HepG2 (cell line): ENCODE data around the gene DPT. TPM values are rescaled to one million over a fixed set of nuclear protein-coding genes. Genes with fewer than 3 reads are reported as not detected.

Experiments used
- ADNP ChIP-seq: sonication (generic); formaldehyde crosslinking; IDR thresholded peaks from 2 replicates; pipeline ENCODE4 v1.4.0; 2020; ENCODE audit warnings: missing genetic modification reagents
- GATA4 ChIP-seq: sonication (generic); IDR thresholded peaks from 2 replicates; pipeline ENCODE4 v1.6.1; 2016; ENCODE audit warnings: antibody characterized with exemption, low read depth, borderline replicate concordance
- HOXA3 ChIP-seq: sonication (generic); formaldehyde crosslinking; IDR thresholded peaks from 2 replicates; pipeline ENCODE4 v1.5.0; 2020; ENCODE audit warnings: missing genetic modification reagents
- KDM3A ChIP-seq: IDR thresholded peaks from 2 replicates; pipeline ENCODE4 v1.6.1; 2018; ENCODE audit warnings: low read depth, missing compliant biosample characterization
- MYPOP ChIP-seq: sonication (generic); formaldehyde crosslinking; IDR thresholded peaks from 2 replicates; pipeline ENCODE4 v1.8.1; 2023; ENCODE audit warnings: mild to moderate bottlenecking, moderate library complexity, missing genetic modification reagents
- NCOA2 ChIP-seq: sonication (generic); formaldehyde crosslinking; IDR thresholded peaks from 2 replicates; pipeline ENCODE4 v1.8.0; 2022; ENCODE audit warnings: inconsistent platforms
- NFRKB ChIP-seq: fragments of 450-650 bp; IDR thresholded peaks from 2 replicates; pipeline ENCODE4 v1.6.1; 2017
- PAX8 ChIP-seq: sonication (generic); formaldehyde crosslinking; IDR thresholded peaks from 2 replicates; pipeline ENCODE4 v1.8.0; 2022; ENCODE audit warnings: mild to moderate bottlenecking, missing genetic modification reagents, borderline replicate concordance
- RCOR2 ChIP-seq: IDR thresholded peaks from 2 replicates; pipeline ENCODE4 v1.6.1; 2016; ENCODE audit warnings: missing biosample characterization, missing genetic modification reagents
- RFX5 ChIP-seq: IDR thresholded peaks from 2 replicates; pipeline ENCODE4 v1.6.1; 2011; ENCODE audit warnings: low read depth, low read length, improper control_type of control experiment
- SOX6 ChIP-seq, 2 experiments: fragments of 450-650 bp in 1 of 2; sonication (generic) in 1 of 2; formaldehyde crosslinking in 1 of 2; IDR thresholded peaks; 2 replicates each; pipeline versions ENCODE4 v1.4.0 to v1.6.1; 2017 to 2020; ENCODE audit warnings: antibody characterized with exemption in 1 of 2, mild to moderate bottlenecking in 1 of 2, missing genetic modification reagents in 1 of 2
- SPEN ChIP-seq: sonication (generic); formaldehyde crosslinking; IDR thresholded peaks from 2 replicates; pipeline ENCODE4 v1.5.1; 2020; ENCODE audit warnings: low read depth, mild to moderate bottlenecking, missing genetic modification reagents
- ZC3H13 ChIP-seq: sonication (generic); formaldehyde crosslinking; IDR thresholded peaks from 2 replicates; pipeline ENCODE4 v1.8.1; 2023; ENCODE audit warnings: mild to moderate bottlenecking, missing genetic modification reagents, moderate library complexity
- ZNF570 ChIP-seq: sonication (generic); formaldehyde crosslinking; IDR thresholded peaks from 2 replicates; pipeline ENCODE4 v1.4.0; 2020; ENCODE audit warnings: mild to moderate bottlenecking, missing genetic modification reagents, borderline replicate concordance
- ZNF577 ChIP-seq: sonication (generic); formaldehyde crosslinking; IDR thresholded peaks from 2 replicates; pipeline ENCODE4 v1.4.0; 2020; ENCODE audit warnings: mild to moderate bottlenecking, low read depth, missing genetic modification reagents, borderline replicate concordance
- ZNF790 ChIP-seq: sonication (generic); formaldehyde crosslinking; IDR thresholded peaks from 2 replicates; pipeline ENCODE4 v1.8.0; 2022; ENCODE audit warnings: missing genetic modification reagents, mild to moderate bottlenecking, borderline replicate concordance
- polyA plus RNA-seq, 8 experiments: library from polyadenylated mRNA; depleted of rRNA in 3 of 8; stranded (reverse) in 7 of 8; unstranded in 1 of 8; fragments of >200 nt; fragmentation: Illumina TruSeq in 4 of 8; extraction: Trizol in 4 of 8; gene quantifications; 2 replicates each; pipeline versions ENCODE4 v1.2.1 to v1.2.3, GENCODE V29; 2011 to 2016; ENCODE audit warnings: low read depth in 4 of 8, missing spikeins in 1 of 8, mixed read lengths in 1 of 8; ENCODE audit not compliant: insufficient read depth in 1 of 8
- total RNA-seq, 5 experiments: library from RNA; depleted of rRNA; stranded (reverse); fragments of >200 nt; fragmentation: Illumina TruSeq; extraction: Trizol; gene quantifications; 2 replicates each; pipeline ENCODE4 v1.2.3, GENCODE V29; 2016; ENCODE audit warnings: low read depth in 1 of 5
- TF ChIP-seq, protein P1 (sequence below): IDR thresholded peaks from 2 replicates; pipeline ENCODE4 v1.6.1; 2016; ENCODE audit warnings: low read depth
- TF ChIP-seq, protein P2 (sequence below): sonication (generic); formaldehyde crosslinking; conservative IDR thresholded peaks from 2 replicates; pipeline ENCODE4 v1.4.0; 2020; ENCODE audit warnings: mild to moderate bottlenecking, missing genetic modification reagents, moderate library complexity
- TF ChIP-seq, protein P3 (sequence below), 2 experiments: fragments of 450-650 bp in 1 of 2; sonication (generic) in 1 of 2; formaldehyde crosslinking; IDR thresholded peaks; 2 replicates each; pipeline versions ENCODE4 v1.5.0 to v1.8.0; 2020 to 2022; ENCODE audit warnings: mild to moderate bottlenecking in 1 of 2, missing genetic modification reagents in 1 of 2
- TF ChIP-seq, protein P4 (sequence below): IDR thresholded peaks from 2 replicates; pipeline ENCODE4 v1.4.0; 2020; ENCODE audit warnings: mild to moderate bottlenecking, missing genetic modification reagents

DPT gene
- total and polyA plus RNA-seq, 2 of the 13 experiments (the other 11 are each of a cell fraction or from before 2014, with no cell fraction given), result 0.04 TPM; not detected in 1

DNA sequence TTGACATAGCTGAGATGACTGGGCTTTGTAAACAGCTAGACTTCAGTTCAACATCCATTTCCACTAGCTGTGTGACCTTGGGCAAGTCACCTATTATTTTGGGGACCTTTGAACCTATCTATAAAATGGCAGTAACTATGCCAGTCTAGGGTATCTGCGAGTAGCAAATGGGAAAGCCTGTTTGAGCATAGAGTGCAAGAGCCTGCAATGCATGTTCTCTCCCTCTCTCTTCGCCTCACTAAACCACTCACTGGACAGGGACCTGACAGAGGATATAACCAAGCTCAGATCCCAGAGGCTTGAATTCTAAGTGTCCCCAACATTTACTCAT is 39.7 kb downstream of the DPT start (continued):
- TF ChIP-seq SPEN (CRISPR knock-in tag) (no peak), KDM3A (CRISPR knock-in tag) (0 out of 2 replicates have a peak, but pooled peaks have one; percentile 31), SOX6 (IDR thresholded peaks at IDR 0.05) (no peak), SOX6 (CRISPR knock-in tag; IDR thresholded peaks at IDR 0.05) (peak; percentile 65), GATA4 (peak; percentile 56; the same call in 1 of the 2 replicates), ZNF790 (CRISPR knock-in tag) (no peak), HOXA3 (CRISPR knock-in tag) (peak; percentile 55), ZC3H13 (CRISPR knock-in tag) (0 out of 2 replicates have a peak, but pooled peaks have one; percentile 22), RFX5 (no peak), NFRKB (no peak), MYPOP (CRISPR knock-in tag) (no peak), ZNF577 (no peak), PAX8 (CRISPR knock-in tag) (no peak), ADNP (CRISPR knock-in tag) (0 out of 2 replicates have a peak, but pooled peaks have one; percentile 35), NCOA2 (CRISPR knock-in tag) (peak; percentile 89), ZNF570 (CRISPR knock-in tag) (no peak), RCOR2 (CRISPR knock-in tag) (peak; percentile 76; the same call in 1 of the 2 replicates)
- TF ChIP-seq, protein P1, sequence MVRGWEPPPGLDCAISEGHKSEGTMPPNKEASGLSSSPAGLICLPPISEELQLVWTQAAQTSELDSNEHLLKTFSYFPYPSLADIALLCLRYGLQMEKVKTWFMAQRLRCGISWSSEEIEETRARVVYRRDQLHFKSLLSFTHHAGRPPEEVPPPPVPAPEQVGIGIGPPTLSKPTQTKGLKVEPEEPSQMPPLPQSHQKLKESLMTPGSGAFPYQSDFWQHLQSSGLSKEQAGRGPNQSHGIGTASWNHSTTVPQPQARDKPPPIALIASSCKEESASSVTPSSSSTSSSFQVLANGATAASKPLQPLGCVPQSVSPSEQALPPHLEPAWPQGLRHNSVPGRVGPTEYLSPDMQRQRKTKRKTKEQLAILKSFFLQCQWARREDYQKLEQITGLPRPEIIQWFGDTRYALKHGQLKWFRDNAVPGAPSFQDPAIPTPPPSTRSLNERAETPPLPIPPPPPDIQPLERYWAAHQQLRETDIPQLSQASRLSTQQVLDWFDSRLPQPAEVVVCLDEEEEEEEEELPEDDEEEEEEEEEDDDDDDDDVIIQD (CRISPR knock-in tag), result peak; percentile 68; the same call in 1 of the 2 replicates
- TF ChIP-seq, protein P2, sequence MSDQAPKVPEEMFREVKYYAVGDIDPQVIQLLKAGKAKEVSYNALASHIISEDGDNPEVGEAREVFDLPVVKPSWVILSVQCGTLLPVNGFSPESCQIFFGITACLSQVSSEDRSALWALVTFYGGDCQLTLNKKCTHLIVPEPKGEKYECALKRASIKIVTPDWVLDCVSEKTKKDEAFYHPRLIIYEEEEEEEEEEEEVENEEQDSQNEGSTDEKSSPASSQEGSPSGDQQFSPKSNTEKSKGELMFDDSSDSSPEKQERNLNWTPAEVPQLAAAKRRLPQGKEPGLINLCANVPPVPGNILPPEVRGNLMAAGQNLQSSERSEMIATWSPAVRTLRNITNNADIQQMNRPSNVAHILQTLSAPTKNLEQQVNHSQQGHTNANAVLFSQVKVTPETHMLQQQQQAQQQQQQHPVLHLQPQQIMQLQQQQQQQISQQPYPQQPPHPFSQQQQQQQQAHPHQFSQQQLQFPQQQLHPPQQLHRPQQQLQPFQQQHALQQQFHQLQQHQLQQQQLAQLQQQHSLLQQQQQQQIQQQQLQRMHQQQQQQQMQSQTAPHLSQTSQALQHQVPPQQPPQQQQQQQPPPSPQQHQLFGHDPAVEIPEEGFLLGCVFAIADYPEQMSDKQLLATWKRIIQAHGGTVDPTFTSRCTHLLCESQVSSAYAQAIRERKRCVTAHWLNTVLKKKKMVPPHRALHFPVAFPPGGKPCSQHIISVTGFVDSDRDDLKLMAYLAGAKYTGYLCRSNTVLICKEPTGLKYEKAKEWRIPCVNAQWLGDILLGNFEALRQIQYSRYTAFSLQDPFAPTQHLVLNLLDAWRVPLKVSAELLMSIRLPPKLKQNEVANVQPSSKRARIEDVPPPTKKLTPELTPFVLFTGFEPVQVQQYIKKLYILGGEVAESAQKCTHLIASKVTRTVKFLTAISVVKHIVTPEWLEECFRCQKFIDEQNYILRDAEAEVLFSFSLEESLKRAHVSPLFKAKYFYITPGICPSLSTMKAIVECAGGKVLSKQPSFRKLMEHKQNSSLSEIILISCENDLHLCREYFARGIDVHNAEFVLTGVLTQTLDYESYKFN (CRISPR knock-in tag), result peak; percentile 92
- TF ChIP-seq, protein P3, sequence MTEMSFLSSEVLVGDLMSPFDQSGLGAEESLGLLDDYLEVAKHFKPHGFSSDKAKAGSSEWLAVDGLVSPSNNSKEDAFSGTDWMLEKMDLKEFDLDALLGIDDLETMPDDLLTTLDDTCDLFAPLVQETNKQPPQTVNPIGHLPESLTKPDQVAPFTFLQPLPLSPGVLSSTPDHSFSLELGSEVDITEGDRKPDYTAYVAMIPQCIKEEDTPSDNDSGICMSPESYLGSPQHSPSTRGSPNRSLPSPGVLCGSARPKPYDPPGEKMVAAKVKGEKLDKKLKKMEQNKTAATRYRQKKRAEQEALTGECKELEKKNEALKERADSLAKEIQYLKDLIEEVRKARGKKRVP (CRISPR knock-in tag; IDR thresholded peaks at IDR 0.05), result peak in 1 of 2 experiments; percentile 45; a peak in 1 of 4 replicates
- TF ChIP-seq, protein P4, sequence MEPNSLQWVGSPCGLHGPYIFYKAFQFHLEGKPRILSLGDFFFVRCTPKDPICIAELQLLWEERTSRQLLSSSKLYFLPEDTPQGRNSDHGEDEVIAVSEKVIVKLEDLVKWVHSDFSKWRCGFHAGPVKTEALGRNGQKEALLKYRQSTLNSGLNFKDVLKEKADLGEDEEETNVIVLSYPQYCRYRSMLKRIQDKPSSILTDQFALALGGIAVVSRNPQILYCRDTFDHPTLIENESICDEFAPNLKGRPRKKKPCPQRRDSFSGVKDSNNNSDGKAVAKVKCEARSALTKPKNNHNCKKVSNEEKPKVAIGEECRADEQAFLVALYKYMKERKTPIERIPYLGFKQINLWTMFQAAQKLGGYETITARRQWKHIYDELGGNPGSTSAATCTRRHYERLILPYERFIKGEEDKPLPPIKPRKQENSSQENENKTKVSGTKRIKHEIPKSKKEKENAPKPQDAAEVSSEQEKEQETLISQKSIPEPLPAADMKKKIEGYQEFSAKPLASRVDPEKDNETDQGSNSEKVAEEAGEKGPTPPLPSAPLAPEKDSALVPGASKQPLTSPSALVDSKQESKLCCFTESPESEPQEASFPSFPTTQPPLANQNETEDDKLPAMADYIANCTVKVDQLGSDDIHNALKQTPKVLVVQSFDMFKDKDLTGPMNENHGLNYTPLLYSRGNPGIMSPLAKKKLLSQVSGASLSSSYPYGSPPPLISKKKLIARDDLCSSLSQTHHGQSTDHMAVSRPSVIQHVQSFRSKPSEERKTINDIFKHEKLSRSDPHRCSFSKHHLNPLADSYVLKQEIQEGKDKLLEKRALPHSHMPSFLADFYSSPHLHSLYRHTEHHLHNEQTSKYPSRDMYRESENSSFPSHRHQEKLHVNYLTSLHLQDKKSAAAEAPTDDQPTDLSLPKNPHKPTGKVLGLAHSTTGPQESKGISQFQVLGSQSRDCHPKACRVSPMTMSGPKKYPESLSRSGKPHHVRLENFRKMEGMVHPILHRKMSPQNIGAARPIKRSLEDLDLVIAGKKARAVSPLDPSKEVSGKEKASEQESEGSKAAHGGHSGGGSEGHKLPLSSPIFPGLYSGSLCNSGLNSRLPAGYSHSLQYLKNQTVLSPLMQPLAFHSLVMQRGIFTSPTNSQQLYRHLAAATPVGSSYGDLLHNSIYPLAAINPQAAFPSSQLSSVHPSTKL, result peak; percentile 92
